ENCODE data around the gene SOX2.

- TF ChIP-seq CTCF (IDR thresholded peaks at IDR 0.05) (no peak), POLR2A (IDR thresholded peaks at IDR 0.05) (no peak)
Measured at GRCh38 chr3:181718987-181719911, 7.5 kb downstream of the SOX2 start.
